HG02678 (cell line): ENCODE measurements around the gene CSRNP3.

Experiments used
- ATAC-seq: cut with Tn5 transposase; IDR thresholded peaks from one replicate; pipeline ENCODE4 v1.9.1; 2021; ENCODE audit warnings: mild to moderate bottlenecking, moderate library complexity; ENCODE audit not compliant: unreplicated experiment

CSRNP3 gene

DNA sequence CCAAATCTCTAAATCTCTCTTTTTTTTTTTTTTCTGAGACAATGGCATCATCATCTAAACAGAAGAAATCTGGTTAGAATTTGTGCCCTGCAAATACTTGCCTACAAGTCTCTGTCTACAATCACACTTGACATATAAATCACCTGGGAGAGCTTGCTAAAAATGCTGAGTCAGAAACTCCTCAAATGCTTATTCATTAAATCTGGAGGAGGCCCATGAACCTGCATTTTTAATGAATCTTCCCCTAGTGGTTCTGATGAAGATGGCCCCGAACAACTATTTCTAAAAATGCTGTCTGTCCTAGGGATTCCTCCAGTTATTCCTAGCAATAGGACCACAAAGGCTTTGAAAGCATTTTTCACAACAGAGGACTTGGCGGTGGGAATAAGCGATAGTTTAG, 1.6 kb upstream of the CSRNP3 start:
- ATAC-seq = no peak

DNA sequence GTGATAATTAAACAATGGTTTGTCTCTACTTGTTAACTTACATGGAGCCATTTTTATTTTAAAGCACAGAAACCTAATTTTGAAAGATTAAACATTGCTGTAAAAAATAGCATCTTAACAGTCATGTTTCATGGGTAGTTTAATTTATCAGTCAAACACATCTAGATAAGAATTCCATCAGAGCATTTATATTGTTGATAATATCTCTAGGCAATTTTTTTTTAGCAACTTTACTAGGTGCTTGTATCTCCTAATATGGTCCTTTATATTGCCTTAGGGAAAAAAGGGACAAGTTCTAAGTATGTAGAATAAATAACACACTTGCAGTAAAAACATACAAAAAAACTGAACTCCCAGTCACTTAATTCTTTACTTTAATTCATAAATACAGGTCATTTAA, 863 bp downstream of the CSRNP3 start:
- no peak for ATAC-seq

DNA sequence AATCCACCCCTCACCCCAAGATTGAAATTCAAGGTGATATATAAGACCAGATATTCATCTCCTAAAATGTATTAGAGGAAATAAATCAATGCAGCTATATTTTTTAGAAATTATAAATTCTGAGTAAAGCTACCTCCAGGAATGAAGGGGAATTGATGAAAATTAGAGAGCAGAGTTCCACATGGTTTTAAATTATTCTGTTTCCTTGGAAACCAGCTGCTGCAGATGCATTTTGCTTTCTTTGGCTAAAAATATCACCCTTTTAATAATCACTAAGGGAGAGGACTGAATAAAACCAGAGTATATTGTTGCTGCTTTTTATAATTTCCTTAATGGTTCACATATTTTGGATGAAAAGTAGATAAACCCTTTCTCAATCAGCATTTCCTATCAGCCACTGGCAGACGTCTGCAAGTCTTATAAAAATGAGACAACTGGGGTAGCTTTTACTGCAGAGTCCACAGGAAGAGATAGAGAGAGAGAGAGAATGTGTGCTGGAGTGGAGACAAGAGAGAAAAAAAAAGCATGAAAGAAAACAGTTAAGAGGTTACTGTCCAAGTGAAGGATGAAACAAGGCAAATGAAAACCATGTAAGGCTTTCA, 2.0 kb downstream of the CSRNP3 start:
- no peak for ATAC-seq

DNA sequence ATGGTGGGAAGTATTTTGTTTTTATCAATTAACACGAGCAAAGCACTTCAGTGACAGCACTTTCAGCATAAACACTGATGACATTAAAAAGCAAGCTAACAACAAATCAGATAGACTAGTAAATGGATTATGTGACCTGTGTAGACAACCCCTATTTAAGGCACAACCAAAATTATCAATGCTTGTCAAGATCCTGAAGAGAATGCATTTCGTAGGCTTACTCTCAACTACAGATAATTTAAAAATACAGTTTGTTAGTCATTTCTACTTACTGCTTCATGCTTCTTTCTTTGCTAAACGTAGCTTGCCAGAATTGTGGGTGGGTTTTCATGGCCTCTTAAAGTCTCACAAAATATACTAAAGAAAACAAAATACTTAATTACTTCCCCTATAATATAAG, 3.4 kb downstream of the CSRNP3 start:
- ATAC-seq = no peak

DNA sequence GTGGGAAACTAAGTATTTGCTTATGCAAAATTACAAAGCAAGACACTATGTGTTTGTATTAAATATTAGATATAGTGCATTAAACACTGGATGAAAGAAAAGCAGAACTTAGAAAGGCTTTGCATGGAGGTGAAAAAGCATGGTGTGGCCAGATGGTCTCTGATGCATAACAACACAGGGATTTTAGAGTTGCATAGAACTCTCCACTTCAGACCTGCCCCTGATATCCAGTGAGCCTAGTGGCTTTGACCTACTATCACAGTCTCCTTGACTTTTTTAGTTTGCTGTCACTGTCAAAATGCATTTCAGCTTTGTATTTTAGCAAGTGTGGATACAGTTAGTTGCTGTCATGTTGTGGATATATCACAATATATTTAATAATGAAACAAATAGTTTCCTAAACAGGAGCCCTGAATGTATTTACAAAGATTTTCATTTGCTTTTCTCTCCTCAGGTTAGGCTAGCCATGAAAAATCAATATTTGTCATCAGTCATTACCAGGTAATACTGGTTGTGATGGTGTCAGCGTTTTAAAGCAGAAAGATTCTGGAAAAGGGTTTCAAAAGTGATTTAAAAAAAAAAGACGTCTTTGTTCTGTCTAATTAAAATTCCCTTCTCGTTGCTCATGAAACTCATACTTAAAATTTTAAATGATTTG, 5.2 kb downstream of the CSRNP3 start:
- ATAC-seq = no peak

DNA sequence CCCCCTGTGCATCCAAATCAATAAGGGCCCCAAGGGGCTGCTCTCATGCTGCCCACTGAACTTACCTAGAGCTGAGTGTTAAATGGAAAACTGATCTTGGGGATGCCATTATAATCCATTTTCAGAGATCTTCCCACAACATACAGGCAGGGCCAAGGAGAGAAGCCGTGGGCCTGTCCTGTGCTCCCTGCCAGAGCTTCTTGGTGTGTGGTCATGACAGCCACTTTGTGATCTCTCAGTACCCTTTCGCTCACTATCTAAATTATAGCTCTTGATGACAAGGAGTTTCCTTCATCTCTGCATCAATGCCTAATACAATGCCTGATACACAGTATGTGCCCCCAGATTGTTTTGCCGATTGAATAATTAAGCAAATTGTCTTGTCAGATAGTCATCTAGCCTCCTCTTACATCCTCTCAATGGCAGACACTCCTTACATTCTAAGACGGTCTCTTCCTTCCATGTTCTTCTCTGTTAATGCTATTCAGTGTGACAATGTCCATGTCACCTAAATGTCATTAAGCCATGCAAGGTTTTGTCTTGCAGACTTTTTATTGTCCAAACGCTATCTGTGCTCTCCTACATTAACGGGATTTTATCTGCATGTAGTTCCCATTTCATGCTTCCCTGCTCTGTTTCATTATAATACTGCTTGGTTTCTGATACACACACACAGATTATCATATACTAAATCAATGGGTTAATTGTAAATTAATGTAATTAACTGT, 5.9 kb downstream of the CSRNP3 start:
- no peak for ATAC-seq

DNA sequence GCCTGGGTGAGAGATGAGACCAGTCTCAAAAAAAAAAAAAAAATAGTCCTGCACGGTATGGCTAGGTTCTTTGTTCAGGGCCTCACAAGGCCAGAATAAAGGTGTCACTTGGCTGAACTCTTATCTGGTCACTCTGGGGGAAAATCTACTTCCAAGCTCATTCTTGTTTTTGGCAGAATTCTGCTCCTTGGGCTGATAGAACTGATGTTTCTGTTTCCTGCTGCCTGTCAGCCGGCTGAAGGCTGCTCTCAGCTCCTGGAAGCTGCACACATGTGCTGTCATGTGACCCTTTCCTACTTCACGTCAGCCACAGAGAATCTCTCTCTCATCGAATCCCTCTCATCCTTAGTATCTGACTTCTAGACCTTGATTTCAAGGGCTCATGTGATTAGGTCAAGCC, 10.4 kb downstream of the CSRNP3 start:
- ATAC-seq = no peak

DNA sequence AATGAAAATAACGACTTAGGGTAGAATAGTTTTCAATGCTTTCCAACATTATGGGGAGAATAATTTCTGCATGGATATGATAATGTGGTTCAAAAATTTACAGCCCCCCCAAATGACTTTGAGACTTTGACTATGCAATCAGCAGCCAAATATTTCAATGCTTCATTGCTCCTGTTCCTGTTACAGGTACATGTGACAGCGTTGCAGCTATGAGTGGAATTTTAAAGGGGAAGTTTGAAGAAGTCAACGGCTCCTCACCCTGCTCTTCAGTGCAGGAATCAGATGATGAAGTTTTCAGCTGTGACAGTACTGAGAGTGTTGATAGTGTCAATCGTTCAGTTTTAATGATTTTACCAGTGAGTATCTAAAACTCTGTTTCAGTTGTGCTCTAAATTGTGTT, 25.1 kb downstream of the CSRNP3 start:
- ATAC-seq = no peak

DNA sequence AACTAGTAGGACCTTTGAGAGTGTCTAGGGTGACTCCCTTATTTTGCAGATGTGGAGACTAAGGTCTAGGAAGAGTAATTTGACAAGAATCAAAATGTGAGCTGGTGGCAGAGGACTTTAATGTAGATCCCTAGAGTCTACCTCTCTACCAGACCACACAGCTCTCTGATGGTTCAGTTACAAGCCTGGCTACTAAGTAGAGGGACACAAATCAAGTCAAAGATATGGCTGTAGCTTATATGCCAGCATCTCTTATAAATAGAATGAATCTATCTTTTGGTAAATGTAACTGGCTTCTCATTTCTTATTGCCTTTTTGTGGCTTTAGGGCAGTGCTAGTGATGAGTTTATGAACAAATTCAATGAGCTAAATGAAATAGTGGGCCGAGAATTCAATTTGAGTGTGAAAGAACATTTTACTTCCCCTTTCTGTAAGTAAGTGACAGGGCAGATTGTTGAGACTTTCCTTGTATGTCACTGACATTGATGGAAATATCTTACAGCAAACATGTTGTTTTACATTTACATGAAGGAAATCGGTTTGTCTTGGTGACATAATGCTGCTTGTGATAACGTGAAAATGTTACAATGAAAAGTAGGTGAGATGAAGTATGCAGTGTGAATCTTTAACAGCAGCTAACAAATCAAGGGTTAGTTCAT, 28.3 kb downstream of the CSRNP3 start:
- ATAC-seq = no peak

DNA sequence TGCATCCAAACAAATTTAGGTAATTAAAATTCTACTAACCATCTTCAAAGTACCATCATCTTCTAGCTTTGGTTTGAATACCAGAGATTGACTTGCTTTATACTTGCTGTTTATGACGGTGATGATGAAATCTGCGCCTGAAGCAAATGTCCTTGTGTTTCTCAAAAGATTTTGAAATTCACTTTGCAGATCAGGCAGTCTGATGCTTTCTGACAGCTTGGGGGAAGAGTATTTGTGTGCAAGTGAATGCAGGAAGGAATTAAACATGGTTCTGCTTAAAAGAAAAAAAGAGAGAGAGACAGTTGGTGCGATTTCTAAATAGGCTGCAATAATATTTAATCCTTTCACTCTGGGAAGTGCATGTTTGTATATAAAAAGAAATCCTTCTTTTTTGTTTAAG, 29.6 kb downstream of the CSRNP3 start:
- ATAC-seq = no peak

DNA sequence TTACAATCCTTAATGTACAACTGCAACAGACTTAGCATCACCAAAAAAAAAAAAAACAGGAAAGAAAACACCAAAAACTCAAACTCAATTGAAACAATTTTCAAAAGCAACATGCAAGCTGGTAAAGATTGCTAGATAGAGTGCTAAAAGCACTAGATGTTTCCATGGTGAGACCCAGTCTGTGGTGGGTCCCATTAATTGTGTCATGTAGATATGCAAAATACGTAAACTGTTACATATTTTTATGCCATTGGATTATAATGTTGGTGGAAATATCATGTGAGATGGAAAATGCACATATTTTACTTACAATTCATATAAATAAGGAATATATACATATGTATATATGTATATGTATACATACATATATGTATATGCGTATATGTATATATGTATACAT, 30.5 kb downstream of the CSRNP3 start:
- no peak for ATAC-seq

DNA sequence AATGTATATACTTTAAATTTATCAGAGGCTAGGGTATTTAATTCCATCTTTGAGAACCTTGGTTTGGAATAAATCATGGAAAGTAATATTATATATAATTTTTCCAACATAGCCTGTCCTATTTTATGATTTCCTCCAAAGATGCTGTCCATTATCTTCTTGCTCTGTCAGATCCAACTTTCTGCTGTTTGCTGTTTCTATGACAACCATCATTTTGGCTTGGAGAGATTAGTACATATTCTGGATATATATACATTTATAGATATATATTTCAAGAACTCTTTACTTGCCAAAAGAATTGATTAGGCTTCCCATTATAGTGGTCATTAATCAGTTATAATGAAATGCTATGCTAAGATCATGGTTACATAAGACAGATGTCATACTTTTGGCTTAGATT, 31.3 kb downstream of the CSRNP3 start:
- ATAC-seq = no peak

DNA sequence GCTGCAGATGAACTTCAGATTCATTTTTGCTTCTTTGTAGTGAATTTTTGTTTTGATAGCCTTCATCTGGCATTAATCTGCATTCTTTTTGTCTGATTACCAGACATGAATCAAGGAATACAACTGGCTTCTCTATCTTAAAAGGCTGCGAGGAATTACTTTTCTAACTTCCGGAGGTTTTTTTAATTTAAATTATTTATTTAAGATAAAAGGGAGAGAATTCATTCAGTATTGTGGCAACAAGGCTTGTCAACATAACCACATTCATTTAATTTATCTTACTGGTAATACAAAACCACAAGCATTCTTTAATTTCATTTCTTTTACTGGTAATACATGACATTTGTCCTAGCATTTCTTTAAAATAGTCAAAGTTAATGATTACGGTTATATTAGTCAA, 36.0 kb downstream of the CSRNP3 start:
- ATAC-seq = no peak

DNA sequence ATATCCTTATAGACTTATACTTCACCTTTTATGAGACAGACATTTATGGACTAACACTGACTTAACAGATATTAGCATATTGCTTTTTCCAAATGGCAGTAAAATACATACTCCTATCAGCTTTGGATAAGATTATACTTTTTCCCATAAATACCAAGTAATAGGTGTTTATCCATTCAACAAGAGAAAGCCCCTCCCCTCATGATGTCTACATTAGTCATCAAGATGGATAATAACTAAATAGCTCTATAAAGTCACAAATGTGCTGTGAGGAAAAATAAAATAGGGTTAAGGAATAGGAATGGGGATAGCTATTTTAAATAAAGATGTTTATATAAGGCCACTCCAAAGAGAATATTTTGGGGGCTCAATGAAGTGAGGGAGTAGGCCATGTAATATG, 39.4 kb downstream of the CSRNP3 start:
- ATAC-seq = no peak

DNA sequence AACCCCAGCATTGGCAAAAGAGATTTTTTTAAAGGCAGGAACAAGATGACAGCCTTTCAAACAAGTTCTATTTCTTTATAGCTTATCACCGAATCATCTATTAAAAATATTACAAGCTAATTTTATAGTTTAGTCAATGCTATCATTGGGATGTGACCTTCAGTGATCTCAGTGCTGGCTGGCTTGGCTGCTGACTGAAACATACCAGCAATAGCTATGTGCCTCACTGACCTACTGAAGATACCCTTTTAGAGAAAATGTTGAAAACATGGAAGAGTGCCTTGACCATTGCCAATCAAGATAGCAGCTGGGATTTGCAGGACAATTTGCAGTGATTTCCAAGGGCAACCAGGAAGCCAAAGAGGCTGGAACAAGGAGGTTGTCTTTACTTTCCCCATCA, 44.0 kb downstream of the CSRNP3 start:
- no peak for ATAC-seq

DNA sequence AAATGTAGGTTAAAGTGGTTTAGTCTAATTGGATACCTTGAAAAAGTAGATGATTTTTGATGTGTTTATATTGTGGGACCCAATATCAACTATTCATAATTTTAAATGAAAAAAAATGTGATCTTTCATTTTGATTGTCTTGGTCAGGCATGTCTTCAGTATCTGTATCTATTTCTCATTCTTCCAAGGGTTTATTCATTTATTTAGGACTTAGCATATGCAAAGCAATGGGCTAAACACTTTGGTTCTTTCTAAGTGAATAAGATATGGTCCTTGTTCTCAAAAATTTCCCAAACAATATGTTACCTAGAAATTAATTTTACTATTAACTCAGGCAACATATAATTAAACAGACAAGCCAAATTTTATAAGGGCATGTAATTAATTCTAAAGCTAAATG, 49.1 kb downstream of the CSRNP3 start:
- ATAC-seq = no peak

DNA sequence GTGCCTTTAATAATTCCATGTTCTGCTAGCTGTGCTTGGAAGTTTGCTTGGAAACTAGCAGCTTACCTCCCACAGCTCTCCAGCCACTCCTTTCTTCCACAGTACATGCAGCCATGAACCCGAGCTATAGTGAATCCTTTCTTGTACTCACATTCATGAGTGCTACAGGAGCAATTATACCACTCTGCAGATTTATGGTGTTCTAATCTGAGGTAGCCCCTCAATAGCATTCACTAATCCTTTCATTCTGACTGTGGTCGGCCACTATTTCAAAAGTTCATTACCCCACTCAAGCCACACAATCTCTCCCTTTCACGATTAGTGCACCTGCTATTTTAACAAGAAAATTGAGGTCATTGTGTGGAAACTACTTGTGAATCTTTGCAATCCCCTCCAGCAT, 53.2 kb downstream of the CSRNP3 start:
- ATAC-seq = no peak

DNA sequence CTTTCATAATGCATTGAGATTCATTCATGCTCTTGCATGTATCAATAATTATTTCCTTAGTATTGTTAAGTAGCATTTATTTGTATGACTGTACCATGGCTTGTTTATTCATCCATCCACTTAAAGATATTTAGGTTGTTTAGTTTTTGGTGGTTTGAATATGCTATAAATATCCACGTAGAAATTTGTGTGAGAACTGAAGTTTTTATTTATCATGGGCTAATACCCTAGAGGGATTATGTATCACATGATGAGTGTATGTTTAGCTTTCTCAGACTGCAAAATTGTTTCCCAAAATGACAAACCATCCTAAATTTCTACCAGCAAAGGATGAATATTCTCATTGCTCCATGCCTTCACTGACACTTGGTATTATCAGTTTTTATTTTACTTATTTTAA, 55.2 kb downstream of the CSRNP3 start:
- ATAC-seq = no peak

DNA sequence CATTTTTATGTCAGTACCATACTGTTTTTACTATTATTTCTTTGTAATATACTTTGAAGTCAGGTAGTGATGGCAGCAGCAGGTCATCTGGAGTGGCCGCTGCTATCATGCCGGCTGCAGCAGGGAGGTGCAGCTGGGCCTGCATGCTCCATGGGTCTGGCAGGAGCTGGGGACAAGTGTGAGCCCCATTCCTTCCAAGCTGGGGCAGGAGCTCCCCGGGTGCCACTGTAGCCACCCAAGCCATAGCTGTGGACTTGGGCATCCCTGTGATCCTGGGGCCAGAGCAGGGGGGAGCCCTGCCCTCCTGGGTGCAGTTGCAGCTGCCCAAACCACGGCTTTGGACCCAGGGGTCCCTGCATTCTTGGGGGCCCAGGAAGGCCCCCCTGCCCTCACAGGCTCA, 59.2 kb downstream of the CSRNP3 start:
- ATAC-seq = no peak

DNA sequence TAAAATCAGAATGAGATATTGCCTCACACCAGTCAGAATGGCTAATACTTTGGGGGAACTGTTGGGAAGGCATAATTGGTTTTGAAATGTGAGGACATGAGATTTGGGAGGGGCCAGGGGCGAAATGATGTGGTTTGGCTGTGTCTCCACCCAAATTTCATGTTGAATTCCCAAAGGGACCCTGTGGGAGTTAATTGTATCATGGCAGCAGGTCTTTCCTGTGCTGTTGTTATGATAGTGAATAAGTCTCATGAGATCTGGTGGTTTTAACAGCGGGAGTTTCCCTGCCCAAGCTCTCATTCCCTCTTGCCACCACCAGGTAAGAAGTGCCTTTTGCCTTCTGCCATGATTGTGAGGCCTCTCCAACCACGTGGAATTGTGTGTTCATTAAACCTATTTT, 59.6 kb downstream of the CSRNP3 start:
- ATAC-seq = no peak

DNA sequence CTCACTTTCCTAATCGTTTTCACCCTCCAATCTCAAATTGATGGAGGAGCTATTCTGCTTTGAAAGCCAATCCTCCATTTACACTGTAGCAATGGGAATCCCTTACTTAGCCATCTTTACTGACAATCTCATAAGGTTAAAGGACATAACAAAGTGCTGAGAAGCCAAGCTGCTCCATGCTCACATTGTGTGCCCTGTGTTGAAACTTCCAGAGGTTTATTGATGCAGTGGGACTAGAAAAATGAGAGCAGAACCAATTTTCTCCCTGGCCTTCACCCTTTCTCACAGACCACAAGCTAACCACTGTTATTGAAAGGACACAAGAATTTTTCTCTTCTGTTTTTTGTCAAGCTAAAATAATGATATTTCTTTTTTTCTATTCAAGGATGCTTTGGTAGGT, 63.8 kb downstream of the CSRNP3 start:
- no peak for ATAC-seq

DNA sequence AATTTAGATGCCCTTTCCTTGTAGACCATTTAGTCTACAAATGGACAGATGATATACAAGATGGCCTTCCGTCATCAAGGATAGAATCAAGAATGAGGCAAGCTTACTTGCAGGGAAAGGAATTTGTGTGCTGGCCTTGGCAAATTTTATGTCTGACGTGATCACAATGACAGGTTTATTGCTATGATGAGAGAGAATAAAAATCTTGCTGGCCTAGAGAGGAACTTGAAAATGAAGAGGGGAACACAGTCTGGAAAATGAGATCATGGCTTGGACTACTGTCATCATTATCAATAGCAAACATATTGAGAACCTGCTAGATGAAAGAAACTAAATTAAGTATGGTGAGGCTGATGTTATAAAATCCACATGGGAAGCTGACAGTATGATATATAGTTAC, 66.0 kb downstream of the CSRNP3 start:
- no peak for ATAC-seq
